HG02840 (cell line): ENCODE results near the gene BAZ1B.
"Not testable (repeated sequence)": the region's sequence is repeated elsewhere in the genome, so short reads cannot be mapped to it uniquely, and the experiment has no call there.

Experiments used
- ATAC-seq: cut with Tn5 transposase; IDR thresholded peaks from one replicate; pipeline ENCODE4 v1.9.1; 2021; ENCODE audit warnings: mild to moderate bottlenecking, moderate library complexity, moderate number of reproducible peaks; ENCODE audit not compliant: unreplicated experiment, low FRiP score

Gene BAZ1B

GRCh38 chr7:73448609-73449008 lies 73.5 kb downstream of the BAZ1B start:
- no peak for ATAC-seq

- no peak for ATAC-seq
Measured at GRCh38 chr7:73447121-73447733, 74.9 kb downstream of the BAZ1B start.

- ATAC-seq, result no peak
Measured at GRCh38 chr7:73446682-73447081, 75.4 kb downstream of the BAZ1B start.

GRCh38 chr7:73443548-73444255 lies 78.4 kb downstream of the BAZ1B start:
- no peak for ATAC-seq

GRCh38 chr7:73442903-73443500 lies 79.1 kb downstream of the BAZ1B start:
- no peak for ATAC-seq

- no peak for ATAC-seq
Measured at GRCh38 chr7:73442222-73442902, 79.7 kb downstream of the BAZ1B start.

- no peak for ATAC-seq
Measured at GRCh38 chr7:73439410-73439704, 82.7 kb downstream of the BAZ1B start.

- no peak for ATAC-seq
Measured at GRCh38 chr7:73438547-73439409, 83.3 kb downstream of the BAZ1B start.

- ATAC-seq, result no peak
Measured at GRCh38 chr7:73437621-73438416, 84.3 kb downstream of the BAZ1B start.

GRCh38 chr7:73437091-73437490 lies 85.0 kb downstream of the BAZ1B start:
- no peak for ATAC-seq

GRCh38 chr7:73436031-73436929 lies 85.8 kb downstream of the BAZ1B start:
- no peak for ATAC-seq

- no peak for ATAC-seq
Measured at GRCh38 chr7:73435471-73436009, 86.6 kb downstream of the BAZ1B start.

GRCh38 chr7:73434701-73435069 lies 87.4 kb downstream of the BAZ1B start:
- ATAC-seq, result no peak

GRCh38 chr7:73433924-73434700 lies 88.0 kb downstream of the BAZ1B start:
- no peak for ATAC-seq

GRCh38 chr7:73432676-73433075 lies 89.4 kb downstream of the BAZ1B start:
- ATAC-seq, result no peak

- ATAC-seq, result no peak
Measured at GRCh38 chr7:73431041-73431835, 90.9 kb downstream of the BAZ1B start.

- not testable (repeated sequence) for ATAC-seq
Measured at GRCh38 chr7:73430540-73430939, 91.6 kb downstream of the BAZ1B start.
